DOHH2 (cell line): ENCODE data around the gene ARPC2.

ENCODE experiments used
- EZH2phosphoT487 ChIP-seq: fragments of 200-600 bp; sonication (generic); IDR thresholded peaks from 2 replicates; pipeline ENCODE4 v1.6.1; 2017; ENCODE audit warnings: borderline replicate concordance, mild to moderate bottlenecking, antibody characterized with exemption, low read length, moderate library complexity, mixed read lengths
- TF ChIP-seq, protein P1 (sequence below): fragments of 200-600 bp; sonication (generic); IDR thresholded peaks from one replicate; pipeline ENCODE4 v1.5.1; 2014; ENCODE audit warnings: antibody characterized with exemption, mild to moderate bottlenecking, low read depth, low read length; ENCODE audit not compliant: poor library complexity, severe bottlenecking

GRCh38 chr2:218271865-218272530, 55.0 kb downstream of the ARPC2 start:
- TF ChIP-seq, protein P1, sequence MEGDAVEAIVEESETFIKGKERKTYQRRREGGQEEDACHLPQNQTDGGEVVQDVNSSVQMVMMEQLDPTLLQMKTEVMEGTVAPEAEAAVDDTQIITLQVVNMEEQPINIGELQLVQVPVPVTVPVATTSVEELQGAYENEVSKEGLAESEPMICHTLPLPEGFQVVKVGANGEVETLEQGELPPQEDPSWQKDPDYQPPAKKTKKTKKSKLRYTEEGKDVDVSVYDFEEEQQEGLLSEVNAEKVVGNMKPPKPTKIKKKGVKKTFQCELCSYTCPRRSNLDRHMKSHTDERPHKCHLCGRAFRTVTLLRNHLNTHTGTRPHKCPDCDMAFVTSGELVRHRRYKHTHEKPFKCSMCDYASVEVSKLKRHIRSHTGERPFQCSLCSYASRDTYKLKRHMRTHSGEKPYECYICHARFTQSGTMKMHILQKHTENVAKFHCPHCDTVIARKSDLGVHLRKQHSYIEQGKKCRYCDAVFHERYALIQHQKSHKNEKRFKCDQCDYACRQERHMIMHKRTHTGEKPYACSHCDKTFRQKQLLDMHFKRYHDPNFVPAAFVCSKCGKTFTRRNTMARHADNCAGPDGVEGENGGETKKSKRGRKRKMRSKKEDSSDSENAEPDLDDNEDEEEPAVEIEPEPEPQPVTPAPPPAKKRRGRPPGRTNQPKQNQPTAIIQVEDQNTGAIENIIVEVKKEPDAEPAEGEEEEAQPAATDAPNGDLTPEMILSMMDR = no peak
- TF ChIP-seq EZH2phosphoT487 = no peak
